ENCODE measurements around the gene ACSL1. TPM values are rescaled to one million over a fixed set of nuclear protein-coding genes. Genes with fewer than 3 reads are reported as not detected.
"Not testable (repeated sequence)": the region's sequence is repeated elsewhere in the genome, so short reads cannot be mapped to it uniquely, and the experiment has no call there.

Gene ACSL1
- total RNA-seq, 2 donors from 2014 or later = 92.4 to 95.4 TPM

DNA sequence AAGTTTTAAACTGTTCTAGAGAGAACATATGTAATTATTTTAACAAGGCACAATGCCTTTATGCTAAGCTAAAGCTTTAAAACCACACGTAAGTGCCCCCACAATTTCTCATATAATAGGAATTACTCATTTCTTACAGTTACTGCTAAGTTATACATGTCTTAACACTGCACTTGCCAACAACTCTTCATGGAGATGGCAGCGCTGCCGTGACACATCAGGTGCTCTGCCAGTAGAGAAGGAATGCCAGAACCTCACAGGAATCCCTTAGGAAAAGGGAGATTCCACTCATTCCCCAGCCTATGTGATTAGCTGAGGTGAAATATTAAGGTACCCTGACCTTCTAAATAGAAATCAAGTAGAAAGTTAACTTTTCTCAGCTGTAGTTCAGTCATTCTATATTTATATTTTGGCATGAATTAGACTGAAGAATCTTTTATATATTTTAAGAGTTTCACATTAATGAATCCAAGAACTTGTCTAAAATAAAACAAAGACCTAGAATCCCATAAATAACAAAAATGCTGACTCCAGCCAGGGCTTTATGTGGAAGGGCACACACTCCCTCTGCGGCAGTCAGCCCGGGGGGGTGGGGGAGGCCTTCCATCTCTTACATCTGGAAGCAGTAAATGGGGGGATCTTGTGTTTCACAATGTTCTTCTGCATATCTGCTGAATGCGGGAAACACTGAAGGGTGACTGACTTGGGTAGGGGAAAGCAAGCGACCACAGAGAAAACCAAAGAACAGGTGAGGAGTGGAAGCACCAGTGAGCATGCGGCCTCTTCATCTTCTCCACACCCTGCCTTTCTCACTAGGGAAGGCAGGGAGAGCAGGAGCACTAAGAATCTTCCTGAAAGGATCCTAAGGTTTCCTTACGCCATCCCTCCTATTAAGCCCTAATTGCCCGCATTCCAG is 23.7 kb downstream of the ACSL1 start:
- intact Hi-C loops (cut with DNase I) = no loop called here
- DNase-seq (ENCODE audit: low spot score) = no peak

- intact Hi-C loops (cut with DNase I) = no loop called here
- DNase-seq (ENCODE audit: low spot score) = peak; percentile 44
Observed at GRCh38 chr4:184798504-184798903, 27.3 kb downstream of the ACSL1 start.

GRCh38 chr4:184796906-184797305 is 28.9 kb downstream of the ACSL1 start:
- intact Hi-C loops (cut with DNase I) = no loop called here
- no peak for DNase-seq (ENCODE audit: low spot score)

- intact Hi-C loops (cut with DNase I) = no loop called here
Observed at GRCh38 chr4:184795214-184795844, 30.4 kb downstream of the ACSL1 start.

GRCh38 chr4:184794470-184794869 is 31.3 kb downstream of the ACSL1 start:
- no peak for DNase-seq (ENCODE audit: low spot score)
- intact Hi-C loops (cut with DNase I) = no loop called here

More at GRCh38 chr4:184795214-184795844, 30.4 kb downstream of the ACSL1 start:
- DNase-seq (ENCODE audit: low spot score) = no peak

DNA sequence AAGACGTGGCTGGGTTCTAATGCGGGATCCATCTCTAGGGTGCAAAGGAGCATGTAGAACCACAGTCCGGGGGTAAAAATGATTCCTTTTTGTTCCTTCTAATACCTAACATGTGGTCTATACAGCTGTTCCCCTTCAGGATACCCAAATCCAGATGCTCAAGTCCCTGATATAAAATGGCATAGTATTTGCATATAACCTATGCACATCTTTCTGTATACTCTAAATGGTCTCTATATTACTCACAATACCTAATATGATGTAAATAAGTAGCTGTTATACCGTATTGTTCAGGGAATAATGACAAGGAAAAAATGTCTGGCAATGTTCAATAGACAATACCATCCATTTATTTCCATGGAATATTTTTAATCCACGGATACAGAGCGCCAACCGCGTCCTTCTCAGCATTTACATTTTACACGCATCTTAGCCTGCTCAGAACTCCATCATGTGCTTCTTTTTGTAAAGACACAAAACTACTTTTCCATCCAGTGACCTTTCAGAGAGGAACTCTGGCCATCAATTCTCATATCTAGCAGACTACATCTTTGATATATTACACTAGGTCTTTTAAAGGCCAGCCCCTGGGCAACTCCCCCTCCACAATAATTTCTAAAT is 31.9 kb downstream of the ACSL1 start:
- DNase-seq (ENCODE audit: low spot score) = no peak
- intact Hi-C loops (cut with DNase I) = no loop called here

- intact Hi-C loops (cut with DNase I) = no loop called here
- no peak for DNase-seq (ENCODE audit: low spot score)
Observed at GRCh38 chr4:184792950-184793555, 32.7 kb downstream of the ACSL1 start.

DNA sequence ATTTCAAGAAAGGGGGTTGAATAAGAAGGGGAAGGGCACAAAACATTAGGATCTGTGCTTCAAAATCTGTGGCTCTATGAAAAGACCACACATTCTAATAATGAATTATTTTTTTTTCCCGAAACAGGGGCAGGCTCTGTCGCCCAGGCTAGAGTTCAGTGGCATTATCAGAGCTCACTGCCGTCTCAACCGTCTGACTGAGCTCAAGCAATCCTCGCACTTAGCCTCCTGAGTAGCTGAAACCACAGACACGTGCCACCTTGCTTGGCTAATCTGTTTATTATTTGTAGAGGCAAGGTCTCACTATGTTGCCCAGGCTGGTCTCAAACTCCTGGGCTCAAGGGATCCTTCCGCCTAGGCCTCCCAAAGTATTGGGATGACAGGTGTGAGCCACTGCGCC is 33.4 kb downstream of the ACSL1 start:
- DNase-seq (ENCODE audit: low spot score) = no peak
- intact Hi-C loops (cut with DNase I) = no loop called here

- intact Hi-C loops (cut with DNase I) = no loop called here
- no peak for DNase-seq (ENCODE audit: low spot score)
Observed at GRCh38 chr4:184790826-184791225, 34.9 kb downstream of the ACSL1 start.

GRCh38 chr4:184787766-184788503 is 37.8 kb downstream of the ACSL1 start:
- DNase-seq (ENCODE audit: low spot score) = no peak
- intact Hi-C loops (cut with DNase I) = no loop called here

DNA sequence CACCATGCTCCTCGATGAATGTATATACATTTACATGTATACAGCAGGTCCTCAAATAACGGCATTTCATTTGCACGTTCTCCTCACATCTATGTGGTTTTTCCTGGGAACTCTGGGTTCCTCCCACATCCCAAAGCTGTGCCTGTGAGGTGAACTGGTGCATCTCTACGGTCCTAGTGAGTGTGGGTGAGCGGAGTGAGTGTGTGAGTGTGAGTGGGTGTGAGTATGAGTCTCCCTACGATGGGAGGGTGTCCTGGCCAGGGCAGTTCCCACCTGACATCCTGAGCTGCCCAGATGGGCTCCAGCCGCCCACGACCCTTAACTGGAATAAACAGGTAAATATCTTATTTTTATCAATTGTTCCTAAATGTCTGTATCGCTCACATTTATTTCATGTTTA is 40.0 kb downstream of the ACSL1 start:
- no peak for DNase-seq (ENCODE audit: low spot score)
- intact Hi-C loops (cut with DNase I) = no loop called here

- intact Hi-C loops (cut with DNase I) = no loop called here
- DNase-seq (ENCODE audit: low spot score) = no peak
Observed at GRCh38 chr4:184784628-184785257, 41.0 kb downstream of the ACSL1 start.

- intact Hi-C loops (cut with DNase I) = no loop called here
- DNase-seq (ENCODE audit: low spot score) = no peak
Observed at GRCh38 chr4:184782731-184783373, 42.9 kb downstream of the ACSL1 start.

- intact Hi-C loops (cut with DNase I); DNase-seq (ENCODE audit: low spot score): not testable (repeated sequence)
Observed at GRCh38 chr4:184779160-184779559, 46.6 kb downstream of the ACSL1 start.

DNA sequence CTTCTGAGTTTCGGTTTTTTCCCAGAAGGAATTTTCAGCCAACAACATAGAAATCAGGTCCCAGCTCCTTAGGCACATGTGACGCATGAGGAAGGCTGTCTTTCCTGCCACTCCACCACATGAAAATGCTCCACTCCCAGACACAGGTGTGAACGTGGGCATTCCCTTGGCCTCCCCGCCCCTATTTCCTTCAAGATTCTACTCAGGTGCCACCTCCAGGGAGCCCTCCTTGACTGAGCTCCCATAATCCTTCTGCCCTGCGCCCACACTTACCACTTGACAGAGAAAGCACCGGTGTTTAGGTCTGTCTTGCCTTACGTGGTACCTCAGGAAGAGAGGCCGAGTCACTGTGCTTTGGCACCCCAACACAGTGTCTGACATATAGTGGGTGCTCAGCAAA is 47.4 kb downstream of the ACSL1 start:
- intact Hi-C loops (cut with DNase I) = no loop called here
- no peak for DNase-seq (ENCODE audit: low spot score)

DNA sequence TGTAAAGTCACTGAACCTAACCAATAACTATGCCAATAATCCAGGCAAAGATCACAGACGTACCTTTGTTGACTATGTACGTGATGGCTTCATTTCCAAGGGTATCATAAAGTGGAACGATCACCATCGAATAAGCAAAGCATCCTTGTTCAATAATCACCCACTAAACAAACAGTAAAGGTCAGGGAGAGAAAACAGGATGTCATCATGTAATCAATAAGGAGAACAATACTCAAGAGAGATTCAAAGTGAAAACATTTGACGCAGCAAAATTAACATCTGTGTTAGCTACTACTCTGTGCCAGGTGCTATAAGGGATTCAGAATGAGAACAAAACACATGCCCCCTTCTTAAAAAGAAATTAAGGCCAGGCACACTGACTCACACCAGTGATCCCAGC is 48.9 kb downstream of the ACSL1 start:
- DNase-seq (ENCODE audit: low spot score) = no peak
- intact Hi-C loops (cut with DNase I) = no loop called here

DNA sequence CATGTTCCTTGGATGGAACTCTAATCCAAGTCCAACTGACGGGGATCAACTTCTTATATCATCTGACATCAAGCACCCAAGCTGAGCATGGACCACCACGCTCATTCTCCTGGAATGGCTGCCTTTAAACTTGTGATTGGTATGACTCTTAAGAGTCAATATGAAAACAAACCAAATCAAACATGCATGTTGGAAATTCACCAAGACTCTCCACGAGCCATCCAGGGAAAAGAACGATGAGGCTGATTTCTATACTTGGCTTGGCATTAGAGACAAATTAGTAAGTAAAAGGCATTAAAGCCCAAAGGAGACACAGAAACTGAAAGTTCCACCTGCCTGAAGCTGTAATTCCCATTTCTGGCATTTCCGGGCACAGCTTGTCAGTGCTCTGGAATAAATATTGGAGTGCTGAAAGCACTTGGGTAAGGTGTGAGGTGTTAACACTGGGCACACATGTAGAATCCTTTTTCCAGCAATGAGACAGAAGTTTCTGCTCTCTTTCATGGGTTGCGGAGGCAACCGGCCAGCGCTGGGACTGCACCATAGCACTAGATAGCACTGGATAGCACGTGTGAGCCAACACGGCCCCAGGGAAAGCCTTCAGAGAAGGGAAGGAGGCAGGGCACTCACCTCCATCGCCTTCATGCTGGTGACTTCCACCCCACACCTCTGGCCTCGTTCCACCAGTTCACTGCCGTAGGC is 49.8 kb downstream of the ACSL1 start:
- no peak for DNase-seq (ENCODE audit: low spot score)
- intact Hi-C loops (cut with DNase I) = no loop called here

- DNase-seq (ENCODE audit: low spot score) = no peak
- intact Hi-C loops (cut with DNase I) = no loop called here
Observed at GRCh38 chr4:184774152-184774551, 51.6 kb downstream of the ACSL1 start.
